Breast epithelium (tissue), 4 donors: ENCODE measurements around the gene NKIRAS1. TPM values are rescaled to one million over a fixed set of nuclear protein-coding genes. Genes with fewer than 3 reads are reported as not detected.
"Not testable (repeated sequence)": the region's sequence is repeated elsewhere in the genome, so short reads cannot be mapped to it uniquely, and the experiment has no call there.

Source experiments
- DNase-seq, 2 donors: peaks; one replicate each; pipeline ENCODE4 v3.0.0-alpha.2; 2019; ENCODE audit warnings: low spot score in 2 of 2
- H3K27ac ChIP-seq, 2 donors: fragments of 200-600 bp; sonication (generic) in 1 of 2; one replicate each; pipeline ENCODE4 v1.5.1; 2016 to 2019; ENCODE audit warnings: mild to moderate bottlenecking in 1 of 2
- H3K27me3 ChIP-seq, 2 donors: fragments of 200-600 bp; sonication (generic) in 1 of 2; one replicate each; pipeline versions ENCODE4 v1.5.1 to v1.6.0; 2017 to 2019; ENCODE audit warnings: control low read depth in 1 of 2, mild to moderate bottlenecking in 1 of 2
- H3K36me3 ChIP-seq: fragments of 200-600 bp; one replicate; pipeline ENCODE4 v1.5.1; 2019
- H3K4me1 ChIP-seq, 2 donors: fragments of 200-600 bp; sonication (generic); one replicate each; pipeline ENCODE4 v1.5.1; 2016 to 2019; ENCODE audit warnings: control low read depth in 1 of 2
- H3K4me3 ChIP-seq, 3 donors: fragments of 200-600 bp; sonication (generic); 1 replicate in 2 of 3; 2 replicates in 1 of 3; pipeline ENCODE4 v1.5.1; 2016 to 2019; ENCODE audit warnings: mild to moderate bottlenecking in 3 of 3, moderate library complexity in 2 of 3
- H3K9me3 ChIP-seq, 2 donors: fragments of 200-600 bp; sonication (generic) in 1 of 2; one replicate each; pipeline ENCODE4 v1.5.1; 2016 to 2019; ENCODE audit warnings: control low read depth in 1 of 2
- POLR2A ChIP-seq: fragments of 450-650 bp; IDR thresholded peaks from one replicate; pipeline ENCODE4 v1.6.1; 2016; ENCODE audit warnings: antibody characterized with exemption, mild to moderate bottlenecking, moderate library complexity
- POLR2AphosphoS5 ChIP-seq, 3 donors: sonication (generic); formaldehyde crosslinking; IDR thresholded peaks; one replicate each; pipeline ENCODE4 v1.6.1; 2017; ENCODE audit warnings: antibody characterized with exemption in 3 of 3
- intact Hi-C: fragments of 100-400 bp; cut with DNase I; formaldehyde crosslinking; loops from one replicate; pipeline ENCODE4 v1.15.1; 2023; ENCODE audit warnings: low total_unique reads
- total RNA-seq, 3 donors: library from RNA; depleted of rRNA; stranded (reverse); fragments of >200 nt; gene quantifications; one replicate each; pipeline ENCODE4 v1.1.0, GENCODE V29; 2016
- TF ChIP-seq, protein P1 (sequence below), 3 donors: fragments of 450-650 bp; IDR thresholded peaks; one replicate each; pipeline ENCODE4 v1.5.1; 2016 to 2017; ENCODE audit warnings: antibody characterized with exemption in 3 of 3, mild to moderate bottlenecking in 3 of 3, moderate library complexity in 3 of 3

The NKIRAS1 gene
- total RNA-seq, 3 donors from 2014 or later: 15.7 to 20.3 (median 19.2) TPM

DNA sequence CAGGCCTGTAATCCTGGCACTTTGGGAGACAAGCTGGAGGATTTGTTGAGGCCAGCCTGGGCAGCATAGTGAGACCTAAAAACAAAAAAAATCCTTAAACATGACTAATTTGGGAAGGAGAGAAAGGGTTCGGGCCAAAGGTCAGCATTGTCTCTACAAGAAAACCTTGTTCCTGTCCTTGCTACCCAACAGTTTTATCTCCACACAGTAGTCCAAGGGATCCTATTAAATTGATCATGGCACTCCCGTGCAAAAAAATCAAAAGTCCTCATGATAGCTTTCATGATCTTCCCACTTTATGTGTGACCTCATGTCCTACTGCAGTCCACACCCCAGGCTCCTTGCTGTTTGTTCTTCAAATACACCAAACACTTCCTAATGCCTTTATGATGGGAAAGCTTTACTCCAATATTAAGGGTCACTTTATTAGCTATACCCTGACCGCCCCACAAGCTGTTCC lies 4.3 kb upstream of the NKIRAS1 start:
- no peak overlapping the region for H3K27ac ChIP-seq
- no peaks in the 10 kb centered on the region for H3K27me3 ChIP-seq
- no peak overlapping the region for H3K4me3 ChIP-seq
- TF ChIP-seq, protein P1, sequence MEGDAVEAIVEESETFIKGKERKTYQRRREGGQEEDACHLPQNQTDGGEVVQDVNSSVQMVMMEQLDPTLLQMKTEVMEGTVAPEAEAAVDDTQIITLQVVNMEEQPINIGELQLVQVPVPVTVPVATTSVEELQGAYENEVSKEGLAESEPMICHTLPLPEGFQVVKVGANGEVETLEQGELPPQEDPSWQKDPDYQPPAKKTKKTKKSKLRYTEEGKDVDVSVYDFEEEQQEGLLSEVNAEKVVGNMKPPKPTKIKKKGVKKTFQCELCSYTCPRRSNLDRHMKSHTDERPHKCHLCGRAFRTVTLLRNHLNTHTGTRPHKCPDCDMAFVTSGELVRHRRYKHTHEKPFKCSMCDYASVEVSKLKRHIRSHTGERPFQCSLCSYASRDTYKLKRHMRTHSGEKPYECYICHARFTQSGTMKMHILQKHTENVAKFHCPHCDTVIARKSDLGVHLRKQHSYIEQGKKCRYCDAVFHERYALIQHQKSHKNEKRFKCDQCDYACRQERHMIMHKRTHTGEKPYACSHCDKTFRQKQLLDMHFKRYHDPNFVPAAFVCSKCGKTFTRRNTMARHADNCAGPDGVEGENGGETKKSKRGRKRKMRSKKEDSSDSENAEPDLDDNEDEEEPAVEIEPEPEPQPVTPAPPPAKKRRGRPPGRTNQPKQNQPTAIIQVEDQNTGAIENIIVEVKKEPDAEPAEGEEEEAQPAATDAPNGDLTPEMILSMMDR (IDR thresholded peaks at IDR 0.05): no peak
- TF ChIP-seq POLR2A (no peak), POLR2AphosphoS5 (IDR thresholded peaks at IDR 0.05) (no peak)
- H3K9me3 ChIP-seq: no peaks in the 10 kb centered on the region
- intact Hi-C loops: no loop called here
- DNase-seq: no peak
- no peaks in the 10 kb centered on the region for H3K36me3 ChIP-seq
- H3K4me1 ChIP-seq: peaks cover 0 to 2% of the 10 kb centered on the region in 2 donors

DNA sequence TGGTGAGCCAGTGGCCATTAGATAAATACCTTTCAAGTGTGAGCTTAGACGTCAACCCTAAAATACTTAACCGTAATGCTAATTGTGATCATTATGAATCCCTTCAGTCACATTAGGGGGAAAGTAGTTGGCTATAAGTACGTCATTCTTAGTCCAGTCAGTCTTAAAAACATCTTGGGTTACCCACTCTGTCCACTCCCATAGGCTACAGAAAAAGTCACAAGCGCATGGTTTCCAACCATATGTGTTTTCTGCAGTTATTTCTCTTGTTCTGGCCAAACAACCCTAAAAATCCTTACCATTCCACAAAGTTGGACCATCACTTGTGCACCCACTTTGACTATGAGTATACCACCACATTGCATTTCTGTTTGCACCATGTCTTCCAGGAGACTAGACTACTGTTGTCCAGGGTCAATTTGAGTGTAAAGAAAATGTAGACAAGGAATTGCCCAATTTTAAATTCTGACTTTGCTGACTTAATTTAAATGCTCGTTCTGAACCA lies 3.4 kb upstream of the NKIRAS1 start:
- H3K4me1 ChIP-seq: peaks cover 2 to 3% of the 10 kb centered on the region in 2 donors
- DNase-seq: no peak
- peak overlapping the region in 1 of 2 donors; percentile 13 for H3K27ac ChIP-seq
- TF ChIP-seq, protein P1 (IDR thresholded peaks at IDR 0.05): no peak
- TF ChIP-seq POLR2AphosphoS5 (IDR thresholded peaks at IDR 0.05) (no peak), POLR2A (no peak)
- no peaks in the 10 kb centered on the region for H3K27me3 ChIP-seq
- H3K36me3 ChIP-seq: no peaks in the 10 kb centered on the region
- intact Hi-C loops: no loop called here
- no peak overlapping the region for H3K4me3 ChIP-seq
- H3K9me3 ChIP-seq: no peaks in the 10 kb centered on the region

DNA sequence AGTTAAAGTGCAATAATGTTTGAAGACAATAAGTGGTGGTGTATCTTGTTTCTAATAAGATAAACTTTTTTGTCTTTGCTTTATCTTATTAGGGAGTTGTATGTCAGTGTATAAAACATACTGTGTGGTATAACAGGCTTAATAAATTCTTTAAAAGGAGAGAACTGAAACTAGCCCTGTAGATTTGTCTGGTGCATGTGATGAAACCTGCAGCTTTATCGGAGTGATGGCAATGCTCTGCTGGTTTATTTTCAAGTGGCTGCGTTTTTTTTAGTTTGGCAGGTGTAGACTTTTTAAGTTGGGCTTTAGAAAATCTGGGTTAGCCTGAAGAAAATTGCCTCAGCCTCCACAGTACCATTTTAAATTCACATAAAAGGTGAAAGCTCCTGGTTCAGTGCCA lies 2.8 kb upstream of the NKIRAS1 start:
- H3K27ac ChIP-seq: peak overlapping the region in 1 of 2 donors; percentile 13
- H3K9me3 ChIP-seq: no peaks in the 10 kb centered on the region
- intact Hi-C loops: no loop called here
- no peak for TF ChIP-seq POLR2A
- no peak for TF ChIP-seq POLR2AphosphoS5 (IDR thresholded peaks at IDR 0.05)
- TF ChIP-seq, protein P1 (IDR thresholded peaks at IDR 0.05): no peak
- H3K4me3 ChIP-seq: peak overlapping the region in 1 of 3 donors; percentile 98
- DNase-seq: no peak
- no peaks in the 10 kb centered on the region for H3K36me3 ChIP-seq
- H3K27me3 ChIP-seq: no peaks in the 10 kb centered on the region
- peaks cover 2 to 4% of the 10 kb centered on the region in 2 donors for H3K4me1 ChIP-seq

DNA sequence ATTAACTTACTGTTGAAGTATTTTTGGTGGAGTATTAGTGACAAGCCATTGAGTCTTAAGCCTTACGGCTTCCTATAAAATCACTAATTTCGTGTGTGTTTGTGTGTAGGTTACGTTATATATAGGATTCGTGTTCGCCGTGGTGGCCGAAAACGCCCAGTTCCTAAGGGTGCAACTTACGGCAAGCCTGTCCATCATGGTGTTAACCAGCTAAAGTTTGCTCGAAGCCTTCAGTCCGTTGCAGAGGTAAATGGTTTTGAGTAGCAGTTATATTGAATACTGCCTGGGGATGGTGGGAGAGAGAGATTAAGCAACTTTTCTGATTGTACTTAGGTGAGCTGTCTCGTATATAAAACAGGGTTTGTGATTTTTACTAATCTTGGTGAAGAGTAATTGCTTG lies 1.5 kb upstream of the NKIRAS1 start:
- H3K36me3 ChIP-seq, H3K4me1 ChIP-seq, intact Hi-C loops, H3K27me3 ChIP-seq, H3K9me3 ChIP-seq, DNase-seq: not testable (repeated sequence)
- Histone ChIP-seq H3K27ac (peak overlapping the region; percentile 92 to 99), H3K4me3 (peak overlapping the region; percentile 81 to 98 (median 95))

DNA sequence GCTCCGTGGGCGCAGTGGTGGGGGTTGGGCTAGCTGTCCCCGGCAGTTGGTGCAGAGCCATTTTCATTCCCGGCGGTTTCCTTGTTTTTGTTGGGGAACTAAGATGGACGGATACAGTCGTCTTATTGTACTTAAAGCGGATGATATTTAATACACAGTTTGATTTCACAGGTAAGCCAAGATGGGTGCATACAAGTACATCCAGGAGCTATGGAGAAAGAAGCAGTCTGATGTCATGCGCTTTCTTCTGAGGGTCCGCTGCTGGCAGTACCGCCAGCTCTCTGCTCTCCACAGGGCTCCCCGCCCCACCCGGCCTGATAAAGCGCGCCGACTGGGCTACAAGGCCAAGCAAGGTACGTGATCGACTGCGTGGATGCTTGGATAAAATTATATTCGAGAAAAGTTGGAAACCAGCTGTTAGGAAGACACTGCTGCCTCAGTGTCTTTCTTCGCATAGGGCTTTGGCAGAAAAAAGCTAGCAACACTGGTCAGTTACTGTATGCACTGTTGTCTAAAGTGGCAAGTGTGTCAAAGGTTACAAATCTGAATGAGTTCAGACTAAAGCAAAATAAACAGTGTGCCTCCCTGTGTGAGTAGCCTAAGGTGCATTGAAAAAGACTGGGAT lies 1.0 kb upstream of the NKIRAS1 start:
- intact Hi-C loops, H3K27me3 ChIP-seq, H3K36me3 ChIP-seq, H3K9me3 ChIP-seq, H3K4me1 ChIP-seq: not testable (repeated sequence)
- DNase-seq: peak in 1 of 2 donors; percentile 78
- Histone ChIP-seq H3K4me3 (peak overlapping the region; percentile 81 to 98 (median 95)), H3K27ac (peak overlapping the region; percentile 92 to 99)

DNA sequence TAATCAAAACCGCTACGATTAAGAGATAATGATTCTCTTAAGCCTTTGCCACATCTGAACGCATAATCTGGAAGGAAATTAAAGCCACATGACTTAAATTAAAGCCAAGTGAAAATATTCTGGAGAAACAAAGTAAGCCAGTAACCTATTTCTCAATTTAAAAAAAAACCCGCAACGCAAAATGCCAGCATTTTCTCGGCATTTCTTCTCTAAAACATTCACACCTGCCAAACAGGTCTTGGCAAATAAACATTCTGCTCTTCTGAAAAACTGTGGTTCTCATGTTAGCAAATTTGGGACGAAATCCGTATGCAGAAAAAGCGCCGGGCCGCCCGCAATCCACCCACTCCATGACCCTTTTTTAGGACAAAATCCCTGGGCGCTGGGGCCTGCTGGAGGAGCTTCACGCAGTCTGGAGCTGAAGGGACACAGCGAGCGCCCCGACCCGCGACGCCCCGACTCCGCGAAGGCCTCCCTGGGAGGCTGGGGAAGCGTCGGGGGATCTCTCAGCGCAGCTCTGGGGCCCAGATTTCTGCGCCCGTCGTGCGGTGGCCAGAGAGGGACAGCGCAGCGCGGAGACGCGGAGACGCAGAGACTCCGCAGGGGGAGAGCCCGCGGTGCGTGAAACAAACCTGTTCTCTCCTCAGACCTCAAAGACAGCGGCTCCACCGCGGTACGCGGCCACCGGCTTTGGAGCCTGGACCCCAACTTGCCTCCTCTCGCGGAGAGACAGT lies 471 bp downstream of the NKIRAS1 start:
- Histone ChIP-seq H3K9me3 (no peaks in the 10 kb centered on the region), H3K27me3 (no peaks in the 10 kb centered on the region), H3K27ac (peak overlapping the region; percentile 92 to 99), H3K36me3 (no peaks in the 10 kb centered on the region), H3K4me1 (peaks cover 2 to 4% of the 10 kb centered on the region in 2 donors), H3K4me3 (peak overlapping the region; percentile 81 to 98 (median 95))
- intact Hi-C loops: no loop called here
- peak; percentile 27 to 54 for DNase-seq
- no peak for TF ChIP-seq POLR2A
- TF ChIP-seq POLR2AphosphoS5 (IDR thresholded peaks at IDR 0.05): no peak
- TF ChIP-seq, protein P1 (IDR thresholded peaks at IDR 0.05): no peak
